GM10847 (cell line): ENCODE results near the gene BLCAP.

ENCODE experiments used
- POLR2A ChIP-seq: IDR thresholded peaks from 2 replicates; pipeline ENCODE4 v1.6.1; 2011; ENCODE audit not compliant: insufficient read length; ENCODE audit errors: extremely low read depth

The BLCAP gene

GRCh38 chr20:37527638-37528445, at the start of gene BLCAP:
Gene BLCAP, minus strand, starts transcription at chr20:37527876. Its CDS starts 8,702 bp downstream, at chr20:37519174.
- peak; percentile 66 for TF ChIP-seq POLR2A

DNA sequence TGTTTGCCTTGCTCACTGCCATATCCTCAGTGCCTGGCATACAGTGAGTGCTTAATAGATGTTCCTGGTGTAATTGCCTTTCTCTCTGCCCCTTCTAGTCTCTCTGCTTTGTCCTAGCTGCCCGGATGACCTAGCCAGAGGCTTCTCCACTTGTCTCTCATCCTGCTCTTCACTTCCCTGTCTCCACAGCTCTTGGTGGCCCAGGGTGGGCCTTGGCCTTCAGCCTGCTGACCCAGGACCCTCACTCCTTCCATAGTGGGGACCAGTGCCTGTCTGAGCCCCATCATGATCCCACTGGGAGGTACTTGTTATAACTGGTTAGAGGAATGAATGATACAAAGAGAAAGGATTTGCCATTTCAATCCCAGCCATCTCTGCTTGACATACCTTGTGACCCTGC, 49.2 kb upstream of the BLCAP start:
- no peak for TF ChIP-seq POLR2A

- no peak for TF ChIP-seq POLR2A
Measured at GRCh38 chr20:37575884-37576283, 48.2 kb upstream of the BLCAP start.

- TF ChIP-seq POLR2A, result no peak
Measured at GRCh38 chr20:37574199-37574890, 46.7 kb upstream of the BLCAP start.

DNA sequence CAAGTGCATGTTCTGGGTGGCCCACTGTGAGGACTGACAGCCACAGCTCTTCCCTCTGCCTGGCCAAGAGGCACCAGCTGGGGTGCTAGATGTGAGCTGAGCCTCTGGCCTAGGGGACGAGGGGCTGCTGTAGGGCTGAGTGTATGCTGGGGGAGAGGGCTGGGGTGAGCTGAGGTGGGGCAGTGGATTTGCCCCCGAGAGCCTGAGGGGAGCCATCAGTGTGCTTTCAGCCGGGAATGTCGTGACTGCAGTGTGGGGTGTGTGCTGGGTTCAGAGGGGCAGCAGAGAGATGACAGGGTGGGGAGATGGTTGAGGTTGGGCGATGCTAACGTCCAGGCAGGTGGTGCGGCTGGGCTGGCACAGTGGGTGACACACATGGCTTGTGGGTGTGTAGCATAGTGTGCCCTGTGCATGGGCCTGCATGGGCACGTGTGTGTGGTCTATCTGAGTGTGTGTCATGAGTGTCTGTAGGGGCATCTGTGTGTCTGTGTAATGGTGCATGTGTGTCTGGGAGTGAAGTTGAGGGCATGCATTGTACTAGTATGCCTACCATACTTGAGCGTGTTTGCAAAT, 46.0 kb upstream of the BLCAP start:
- TF ChIP-seq POLR2A, result no peak

DNA sequence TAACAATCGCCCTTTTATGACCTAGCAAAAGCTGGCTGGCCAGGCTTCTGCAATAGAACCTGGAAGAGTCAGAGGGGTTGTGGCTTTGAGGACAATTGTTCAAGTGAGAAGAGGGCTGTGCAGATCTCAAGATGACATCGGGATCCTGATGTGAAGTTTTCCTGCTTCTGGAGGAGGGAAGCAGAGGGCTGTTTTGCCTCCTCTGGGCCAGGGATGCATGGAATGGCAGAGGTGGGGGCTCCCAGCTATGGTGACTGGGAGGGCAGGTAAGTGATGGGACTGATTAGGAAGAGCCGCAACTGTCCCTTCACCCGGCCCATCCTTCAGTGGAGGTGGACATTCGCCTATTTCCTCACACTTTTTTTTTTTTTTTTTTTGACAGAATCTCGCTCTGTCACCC, 43.4 kb upstream of the BLCAP start:
- TF ChIP-seq POLR2A, result no peak

DNA sequence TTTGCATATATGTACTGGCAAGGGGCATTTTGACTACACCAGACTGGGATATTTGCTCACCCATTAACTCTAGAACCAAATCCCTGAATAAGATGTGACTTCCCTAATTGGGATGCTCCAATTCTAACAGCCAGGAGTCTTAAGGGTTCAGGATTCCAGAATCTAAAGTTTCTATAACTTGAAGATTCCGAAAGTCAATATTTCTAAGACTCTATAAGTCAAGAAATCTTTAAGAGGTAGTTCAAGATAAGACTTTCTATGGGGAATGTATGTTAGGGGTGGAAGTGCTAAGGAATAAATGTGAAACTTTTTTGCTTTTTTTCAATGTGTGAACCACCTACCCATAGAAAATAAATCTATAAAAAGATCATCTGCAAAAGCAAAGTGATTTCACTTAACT, 42.7 kb upstream of the BLCAP start:
- no peak for TF ChIP-seq POLR2A

DNA sequence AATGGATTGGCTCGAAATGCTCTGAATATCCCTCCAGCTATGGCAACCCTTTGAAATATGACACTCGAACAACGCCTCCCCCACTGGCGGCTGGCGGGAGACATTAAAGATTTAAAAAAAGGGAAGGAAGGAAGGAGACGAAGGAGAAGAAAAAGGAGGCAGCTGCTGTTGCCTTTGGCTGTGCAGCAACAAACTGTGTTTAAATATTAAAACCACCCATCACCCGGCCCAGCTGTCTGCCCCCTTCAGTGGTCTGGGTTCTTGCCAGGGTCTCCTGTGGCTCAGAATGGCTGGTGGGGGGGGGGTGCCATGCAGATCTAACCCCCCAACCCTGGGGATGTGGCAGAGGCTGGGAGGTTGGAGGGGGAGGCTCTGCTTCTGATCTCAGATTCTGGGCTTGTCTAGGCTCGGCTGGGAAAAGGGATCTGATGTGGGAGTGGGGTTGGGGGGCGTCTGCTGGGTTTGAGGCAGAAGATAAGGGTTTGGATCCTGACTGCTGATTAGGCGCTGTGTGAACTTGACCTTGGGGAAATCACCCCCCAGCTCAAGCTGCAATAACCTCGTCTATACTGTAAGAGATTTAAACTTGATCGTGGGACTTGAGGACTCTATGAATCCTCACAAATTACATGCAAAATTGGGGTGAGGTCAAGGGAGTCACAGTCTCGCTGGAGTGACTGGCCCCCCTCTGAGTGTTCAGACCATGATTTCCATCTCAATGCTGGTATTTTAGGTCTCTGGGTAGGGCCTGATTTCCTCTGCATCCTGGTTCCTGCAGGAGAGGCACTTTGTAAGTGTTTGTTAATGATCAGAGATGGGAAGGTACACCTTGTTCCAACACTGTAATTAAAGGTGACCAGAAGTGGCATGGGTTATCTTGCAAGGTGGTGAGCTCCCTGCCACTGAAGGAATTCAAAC, 40.3 kb upstream of the BLCAP start:
- no peak for TF ChIP-seq POLR2A

GRCh38 chr20:37567331-37567665, 39.6 kb upstream of the BLCAP start:
- TF ChIP-seq POLR2A, result no peak

GRCh38 chr20:37566590-37567330, 39.1 kb upstream of the BLCAP start:
- no peak for TF ChIP-seq POLR2A

GRCh38 chr20:37565134-37565811, 37.6 kb upstream of the BLCAP start:
- TF ChIP-seq POLR2A, result no peak

GRCh38 chr20:37564388-37565133, 36.9 kb upstream of the BLCAP start:
- TF ChIP-seq POLR2A, result no peak

- TF ChIP-seq POLR2A, result no peak
Measured at GRCh38 chr20:37564016-37564387, 36.3 kb upstream of the BLCAP start.
